HG02885 (cell line): ENCODE data around the gene DUSP1.

Experiments
- ATAC-seq: cut with Tn5 transposase; IDR thresholded peaks from one replicate; pipeline ENCODE4 v1.9.1; 2021; ENCODE audit warnings: mild to moderate bottlenecking; ENCODE audit not compliant: unreplicated experiment, poor library complexity

DUSP1 gene

GRCh38 chr5:172747471-172747870 lies 23.5 kb downstream of the DUSP1 start:
- ATAC-seq: no peak

GRCh38 chr5:172746725-172747124 lies 24.3 kb downstream of the DUSP1 start:
- no peak for ATAC-seq

- no peak for ATAC-seq
Observed at GRCh38 chr5:172745838-172746237, 25.2 kb downstream of the DUSP1 start.

GRCh38 chr5:172745406-172745805 lies 25.6 kb downstream of the DUSP1 start:
- no peak for ATAC-seq

GRCh38 chr5:172744123-172745104 lies 26.6 kb downstream of the DUSP1 start:
- no peak for ATAC-seq

- no peak for ATAC-seq
Observed at GRCh38 chr5:172743112-172743959, 27.7 kb downstream of the DUSP1 start.

GRCh38 chr5:172741206-172741582 lies 29.8 kb downstream of the DUSP1 start:
- no peak for ATAC-seq

- ATAC-seq: no peak
Observed at GRCh38 chr5:172740428-172741205, 30.4 kb downstream of the DUSP1 start.

- ATAC-seq: no peak
Observed at GRCh38 chr5:172739375-172739774, 31.6 kb downstream of the DUSP1 start.

GRCh38 chr5:172736508-172737135 lies 34.4 kb downstream of the DUSP1 start:
- ATAC-seq: no peak

GRCh38 chr5:172735141-172735831 lies 35.7 kb downstream of the DUSP1 start:
- no peak for ATAC-seq

- ATAC-seq: no peak
Observed at GRCh38 chr5:172733974-172734346, 37.0 kb downstream of the DUSP1 start.

- no peak for ATAC-seq
Observed at GRCh38 chr5:172733131-172733973, 37.6 kb downstream of the DUSP1 start.

- no peak for ATAC-seq
Observed at GRCh38 chr5:172732201-172732865, 38.7 kb downstream of the DUSP1 start.

- ATAC-seq: no peak
Observed at GRCh38 chr5:172731680-172732074, 39.3 kb downstream of the DUSP1 start.

- ATAC-seq: no peak
Observed at GRCh38 chr5:172730981-172731679, 39.9 kb downstream of the DUSP1 start.

GRCh38 chr5:172730222-172730621 lies 40.8 kb downstream of the DUSP1 start:
- no peak for ATAC-seq
